Measurements from ENCODE around the gene SCAND1.
"Not testable (repeated sequence)": the region's sequence is repeated elsewhere in the genome, so short reads cannot be mapped to it uniquely, and the experiment has no call there.

The SCAND1 gene

GRCh38 chr20:35954200-35954906 is at the start of gene SCAND1:
TSS of gene SCAND1 (minus strand) at chr20:35954502. CDS start at chr20:35954284, 218 bp downstream.
- DNase-seq, result peak; percentile 99

- no peak for DNase-seq
These were observed 49.7 kb upstream of the SCAND1 start for GRCh38 chr20:36004045-36004444.

GRCh38 chr20:36002855-36003254 is 48.6 kb upstream of the SCAND1 start:
- no peak for DNase-seq

GRCh38 chr20:36001331-36001730 is 47.0 kb upstream of the SCAND1 start:
- not testable (repeated sequence) for DNase-seq

- not testable (repeated sequence) for DNase-seq
These were observed 42.2 kb upstream of the SCAND1 start for GRCh38 chr20:35996492-35996891.

GRCh38 chr20:35994994-35995453 is 40.7 kb upstream of the SCAND1 start:
- DNase-seq, result peak; percentile 90

- peak; percentile 82 for DNase-seq
These were observed 38.5 kb upstream of the SCAND1 start for GRCh38 chr20:35992713-35993335.

GRCh38 chr20:35991142-35991771 is 37.0 kb upstream of the SCAND1 start:
- peak; percentile 51 for DNase-seq

- DNase-seq, result no peak
These were observed 34.7 kb upstream of the SCAND1 start for GRCh38 chr20:35988910-35989463.

GRCh38 chr20:35985806-35986205 is 31.5 kb upstream of the SCAND1 start:
- peak; percentile 30 for DNase-seq

GRCh38 chr20:35984382-35984781 is 30.1 kb upstream of the SCAND1 start:
- no peak for DNase-seq

- no peak for DNase-seq
These were observed 27.7 kb upstream of the SCAND1 start for GRCh38 chr20:35981969-35982368.

GRCh38 chr20:35979544-35979943 is 25.2 kb upstream of the SCAND1 start:
- no peak for DNase-seq

- no peak for DNase-seq
These were observed 23.8 kb upstream of the SCAND1 start for GRCh38 chr20:35978041-35978513.

GRCh38 chr20:35975576-35976373 is 21.5 kb upstream of the SCAND1 start:
- DNase-seq, result no peak

GRCh38 chr20:35974256-35974655 is 20.0 kb upstream of the SCAND1 start:
- no peak for DNase-seq

- peak; percentile 97 for DNase-seq
These were observed 18.2 kb upstream of the SCAND1 start for GRCh38 chr20:35972462-35972861.

GRCh38 chr20:35971981-35972380 is 17.7 kb upstream of the SCAND1 start:
- no peak for DNase-seq

GRCh38 chr20:35968930-35969329 is 14.6 kb upstream of the SCAND1 start:
- DNase-seq, result no peak

GRCh38 chr20:35967979-35968640 is 13.8 kb upstream of the SCAND1 start, which contains the start of gene CNBD2:
TSS of gene CNBD2 (plus strand) at chr20:35968590. CDS start at chr20:35968763, 173 bp downstream.
- DNase-seq, result no peak

GRCh38 chr20:35963878-35964277 is 9.6 kb upstream of the SCAND1 start:
- DNase-seq, result no peak

GRCh38 chr20:35959291-35959690 is 5.0 kb upstream of the SCAND1 start:
- DNase-seq, result not testable (repeated sequence)

Measured in NCI-H69 (cell line).